Measurements from ENCODE around the gene PIAS2.
A peak's percentile ranks its signal among the peaks of the same experiment; 100 is the strongest.
"Not testable (repeated sequence)": the region's sequence is repeated elsewhere in the genome, so short reads cannot be mapped to it uniquely, and the experiment has no call there.

Gene PIAS2

GRCh38 chr18:46917108-46917802 is at the start of gene PIAS2, which contains the start of gene KATNAL2:
TSS of gene PIAS2 (minus strand) at chr18:46917507. CDS start at chr18:46917345, 162 bp downstream.
TSS of gene KATNAL2 (plus strand) at chr18:46917602. CDS start at chr18:46946873, 29,271 bp downstream.
- DNase-seq, result peak; percentile 46

- not testable (repeated sequence) for DNase-seq
Measured at GRCh38 chr18:46966266-46966665, 49.0 kb upstream of the PIAS2 start.

DNA sequence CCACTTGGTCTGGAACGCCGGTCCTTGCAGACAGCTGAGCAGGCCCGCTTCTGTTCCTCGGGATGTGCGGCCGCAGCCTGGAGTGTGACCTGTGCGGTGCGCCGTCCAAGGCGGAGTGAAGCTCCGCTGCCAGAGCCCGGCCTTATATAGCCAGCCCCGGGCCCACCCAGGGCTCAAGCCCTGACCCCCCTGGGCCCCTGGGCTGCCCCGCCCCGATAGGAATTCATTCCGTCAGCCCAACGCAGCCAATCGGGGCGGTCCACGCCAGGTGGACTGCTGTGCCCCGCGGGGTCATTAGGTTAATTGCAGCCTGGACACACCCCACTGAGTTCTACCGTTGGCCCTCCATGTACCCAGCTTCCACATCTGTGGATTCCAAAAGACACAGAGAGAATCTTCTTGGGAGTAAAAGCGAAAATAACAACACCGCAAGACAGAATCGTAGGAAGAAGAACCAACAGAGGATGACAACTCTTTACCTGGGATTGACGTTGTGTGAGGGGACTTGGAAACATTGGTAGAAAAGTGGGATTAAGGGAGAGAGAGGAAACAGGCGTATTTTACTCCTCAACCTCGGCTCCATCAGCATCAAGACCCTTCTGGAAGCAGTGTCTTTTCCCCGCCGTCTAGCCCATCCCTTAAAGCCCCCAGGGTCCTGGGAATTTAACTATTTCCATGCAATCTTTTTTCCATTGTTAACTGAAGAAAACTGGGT is 47.4 kb upstream of the PIAS2 start:
- not testable (repeated sequence) for DNase-seq

GRCh38 chr18:46963656-46964578 is 46.6 kb upstream of the PIAS2 start:
- DNase-seq, result not testable (repeated sequence)

- DNase-seq, result no peak
Measured at GRCh38 chr18:46958209-46958608, 40.9 kb upstream of the PIAS2 start.

DNA sequence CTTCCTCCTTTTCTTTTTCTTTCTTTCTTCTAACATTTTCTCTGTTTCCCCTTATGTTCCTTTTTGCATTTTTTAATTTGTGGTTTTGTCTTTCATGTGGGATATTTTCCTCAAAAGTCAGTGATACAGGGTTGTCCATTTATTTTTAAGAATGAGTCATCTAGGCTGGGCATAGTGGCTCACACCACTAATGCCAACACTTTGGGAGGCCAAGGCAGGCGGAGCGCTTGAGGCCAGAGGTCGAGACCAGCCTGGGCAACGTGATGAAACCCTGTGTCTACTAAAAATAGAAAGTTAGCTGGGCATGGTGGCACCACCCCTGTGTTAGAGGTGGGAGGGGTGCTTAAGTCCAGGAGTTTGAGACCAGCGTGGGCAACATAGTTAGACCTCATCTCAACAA is 35.9 kb upstream of the PIAS2 start:
- DNase-seq, result no peak

DNA sequence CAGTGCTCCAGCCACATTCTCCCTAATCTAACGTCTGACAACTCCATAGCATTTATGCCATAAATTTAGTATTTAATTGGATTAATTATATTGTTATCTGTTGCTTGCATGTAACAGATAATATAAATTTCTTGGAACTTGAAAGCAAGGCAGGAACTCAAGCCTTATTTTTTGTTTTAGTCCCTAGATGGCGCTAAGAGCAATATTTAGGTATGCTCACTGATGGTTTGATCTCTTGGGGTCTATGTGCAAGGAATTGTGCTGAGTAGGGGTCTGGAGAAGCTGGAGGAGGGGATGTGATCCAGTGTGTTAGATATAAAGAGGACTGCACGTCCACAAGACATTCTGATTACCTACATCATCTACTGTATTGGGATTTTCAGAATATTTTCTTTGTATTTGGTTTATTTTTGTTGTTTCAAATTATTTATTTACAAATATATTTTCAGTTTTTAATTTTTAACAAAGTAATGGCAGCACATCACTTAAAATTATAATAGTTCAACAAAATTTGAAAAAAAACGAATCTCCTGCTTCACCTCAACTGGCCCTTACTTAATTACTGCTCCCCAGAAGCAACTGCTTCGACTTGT is 32.9 kb upstream of the PIAS2 start:
- DNase-seq, result peak; percentile 1

- peak; percentile 90 for DNase-seq
Measured at GRCh38 chr18:46946656-46947282, 29.5 kb upstream of the PIAS2 start.

- DNase-seq, result no peak
Measured at GRCh38 chr18:46942646-46943045, 25.3 kb upstream of the PIAS2 start.

GRCh38 chr18:46939998-46940571 is 22.8 kb upstream of the PIAS2 start:
- no peak for DNase-seq

- DNase-seq, result peak; percentile 3
Measured at GRCh38 chr18:46939337-46939963, 22.1 kb upstream of the PIAS2 start.

DNA sequence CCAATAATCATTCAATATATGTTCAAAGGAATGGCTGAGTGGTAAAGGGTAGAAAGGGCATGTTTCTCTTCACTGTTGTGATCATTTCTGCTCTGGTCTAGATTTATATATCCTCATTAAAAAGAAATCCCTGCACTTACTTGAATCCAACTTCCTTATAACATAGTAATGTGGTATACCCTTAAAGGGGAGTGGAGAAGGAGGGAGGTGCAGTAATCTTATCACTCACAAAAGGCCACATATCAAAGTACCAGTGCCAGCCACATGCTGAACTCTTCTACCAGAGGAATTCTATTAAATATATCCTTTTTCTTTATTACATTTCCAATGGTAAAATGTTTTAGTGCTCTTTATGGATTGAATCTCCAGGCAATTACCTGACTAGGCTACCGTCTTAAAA is 3.3 kb upstream of the PIAS2 start:
- DNase-seq, result no peak

DNA sequence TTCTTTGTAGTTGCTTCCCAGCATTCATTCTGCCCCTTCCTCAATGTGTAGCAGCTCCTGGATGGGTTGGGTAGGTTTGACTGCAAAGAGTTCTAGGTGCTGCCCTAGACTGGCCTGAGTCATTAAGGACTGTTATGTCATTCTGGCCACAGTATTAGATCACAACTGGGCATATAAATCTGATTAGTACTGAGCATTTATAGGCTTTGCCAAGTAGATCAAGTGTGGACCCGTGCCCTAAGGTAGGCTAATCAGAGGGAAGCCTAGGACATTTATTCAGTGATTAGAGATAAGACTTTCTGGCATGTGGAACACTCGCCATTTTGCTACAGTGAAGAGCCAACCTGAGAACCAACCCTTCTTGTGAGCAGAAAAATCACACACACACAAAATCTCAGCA is 2.8 kb upstream of the PIAS2 start:
- DNase-seq, result no peak

DNA sequence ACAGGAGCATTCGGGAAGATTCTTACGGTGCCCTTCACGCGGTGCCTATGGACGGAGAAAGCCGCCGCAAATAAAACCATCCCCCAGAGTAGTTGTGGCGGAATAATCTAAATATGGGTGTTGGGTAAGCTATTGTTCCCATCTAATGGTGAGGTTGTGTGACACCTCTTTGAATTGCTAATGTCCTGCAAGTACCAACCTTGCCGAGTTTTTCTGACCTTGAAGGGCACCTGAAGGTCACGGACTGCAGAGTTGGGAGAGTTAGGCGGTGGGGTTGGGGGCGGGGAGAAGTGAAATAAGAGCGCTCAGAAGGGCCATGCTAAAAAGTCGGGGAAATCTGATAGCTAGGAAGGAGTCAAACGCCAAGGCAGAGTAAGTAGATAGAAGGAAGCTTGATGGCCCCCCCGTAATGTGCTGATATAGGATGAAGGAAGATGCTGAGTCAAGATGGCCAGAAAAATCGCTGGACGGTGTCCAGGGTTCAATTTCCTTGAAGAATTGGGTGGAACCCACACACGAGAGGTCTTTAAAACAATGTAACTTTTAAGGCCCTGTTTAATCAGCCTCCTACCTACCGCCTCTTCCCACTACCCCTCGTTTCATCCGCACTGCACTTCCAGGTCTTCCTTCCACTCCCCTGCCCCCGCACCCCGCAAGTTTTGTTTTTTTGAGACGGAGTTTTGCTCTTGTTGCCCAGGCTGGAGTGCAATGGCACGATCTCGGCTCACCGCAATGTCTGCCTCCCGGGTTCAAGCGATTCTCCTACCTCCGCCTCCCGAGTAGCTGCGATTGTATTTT is 695 bp upstream of the PIAS2 start:
- DNase-seq, result no peak

DNA sequence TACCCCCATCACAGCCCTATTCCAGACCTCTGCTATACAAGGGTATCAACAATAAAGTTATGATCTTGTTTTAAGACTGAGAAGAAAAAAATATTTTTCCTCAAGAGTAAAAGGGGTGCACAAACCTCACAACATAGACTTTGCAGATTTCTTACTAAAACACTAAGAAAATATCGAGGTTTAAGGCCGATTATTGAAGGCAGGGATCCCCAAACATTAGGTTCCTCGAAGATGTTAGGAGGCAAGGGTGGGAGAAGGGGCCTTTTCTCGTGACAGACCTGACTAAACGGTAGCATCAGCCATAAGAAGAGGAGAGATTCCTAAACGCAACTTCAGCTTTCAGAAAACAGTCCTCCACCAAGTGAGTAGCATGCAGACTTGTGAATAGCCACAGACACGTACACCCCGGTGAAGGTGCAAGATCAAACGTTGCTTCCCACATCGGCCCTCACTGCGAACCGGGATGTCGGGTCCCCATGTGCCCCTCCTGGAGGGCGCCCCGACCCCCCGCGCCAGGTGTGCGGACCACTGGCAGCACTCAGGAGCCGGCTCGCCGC is 678 bp downstream of the PIAS2 start:
- peak; percentile 30 for DNase-seq

GRCh38 chr18:46915800-46916550 is 1.3 kb downstream of the PIAS2 start:
- no peak for DNase-seq

DNA sequence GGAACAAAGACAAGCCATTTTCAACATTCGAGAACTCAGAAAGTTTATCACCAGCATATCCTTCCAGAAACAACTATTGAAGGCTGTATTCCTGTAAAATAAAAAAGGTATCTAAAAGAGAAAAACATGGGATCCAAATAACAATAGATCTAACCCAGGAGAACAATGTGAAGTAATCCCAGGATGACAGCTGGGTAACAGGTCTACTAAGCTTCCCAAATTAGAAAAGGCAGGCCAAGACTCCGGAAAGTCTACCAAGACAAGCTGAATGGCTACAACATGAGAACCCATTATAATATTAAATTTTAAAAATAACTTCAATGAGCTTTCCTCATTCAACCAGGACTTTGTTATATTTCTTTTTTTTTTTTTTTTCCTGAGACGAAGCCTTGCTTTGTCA is 6.5 kb downstream of the PIAS2 start:
- no peak for DNase-seq

GRCh38 chr18:46909497-46909896 is 7.8 kb downstream of the PIAS2 start:
- DNase-seq, result no peak

DNA sequence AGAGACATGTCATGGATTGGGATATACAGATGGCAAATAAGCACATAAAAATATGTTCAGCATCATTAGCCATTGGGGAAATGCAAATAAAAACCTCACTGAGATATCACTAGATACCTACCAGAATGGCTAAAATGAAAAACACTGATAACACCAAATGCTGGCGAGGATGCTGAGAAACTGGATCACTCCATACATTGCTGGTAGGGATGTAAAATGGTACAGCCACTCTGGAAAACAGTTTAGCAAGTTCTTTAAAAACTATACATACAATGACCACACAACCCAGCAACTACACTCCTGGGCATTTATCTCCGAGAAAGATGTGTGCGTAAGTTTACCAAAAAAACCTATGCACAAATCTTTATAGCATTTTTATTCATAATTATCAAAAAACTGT is 13.9 kb downstream of the PIAS2 start:
- DNase-seq, result no peak
